ENCODE measurements around the gene PRKCB. TPM values are rescaled to one million over a fixed set of nuclear protein-coding genes. Genes with fewer than 3 reads are reported as not detected.
"Not testable (repeated sequence)": the region's sequence is repeated elsewhere in the genome, so short reads cannot be mapped to it uniquely, and the experiment has no call there.

PRKCB gene
- total RNA-seq, 2 donors from 2014 or later: 72.1 to 77.0 TPM

DNA sequence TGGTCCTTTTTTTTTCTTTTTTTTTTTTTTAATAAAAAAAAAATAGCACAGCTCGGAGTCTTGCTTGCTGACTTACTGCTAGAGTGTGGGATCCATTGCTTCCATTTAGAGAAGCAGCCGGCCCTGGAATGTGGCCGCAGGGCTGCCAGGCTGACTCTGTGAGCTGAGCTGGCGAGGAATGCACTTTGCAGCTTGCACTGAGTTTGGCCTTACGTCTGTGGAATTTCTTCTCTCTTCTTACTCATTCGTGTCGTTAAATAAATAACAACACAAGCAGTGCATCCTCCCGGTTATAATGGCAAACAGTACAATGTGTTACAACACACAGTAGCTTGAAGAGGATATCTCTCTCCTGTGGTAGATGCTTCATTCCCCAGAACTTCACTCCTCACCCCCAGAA lies 69.2 kb downstream of the PRKCB start:
- H3K27ac Mint-ChIP-seq: no peak overlapping the region
- H3K4me3 Mint-ChIP-seq: no peak overlapping the region
- H3K9me3 Mint-ChIP-seq: no peaks in the 10 kb centered on the region
- ATAC-seq (replicated peaks in 1 of 2) (no peak), DNase-seq (no peak)
- no peaks in the 10 kb centered on the region for H3K27me3 Mint-ChIP-seq (ENCODE audit: low read depth)
- no peaks in the 10 kb centered on the region for H3K36me3 Mint-ChIP-seq (ENCODE audit: insufficient read depth in 2 of 2)
- H3K4me1 Mint-ChIP-seq (ENCODE audit: low read depth): peaks cover 67% of the 10 kb centered on the region

DNA sequence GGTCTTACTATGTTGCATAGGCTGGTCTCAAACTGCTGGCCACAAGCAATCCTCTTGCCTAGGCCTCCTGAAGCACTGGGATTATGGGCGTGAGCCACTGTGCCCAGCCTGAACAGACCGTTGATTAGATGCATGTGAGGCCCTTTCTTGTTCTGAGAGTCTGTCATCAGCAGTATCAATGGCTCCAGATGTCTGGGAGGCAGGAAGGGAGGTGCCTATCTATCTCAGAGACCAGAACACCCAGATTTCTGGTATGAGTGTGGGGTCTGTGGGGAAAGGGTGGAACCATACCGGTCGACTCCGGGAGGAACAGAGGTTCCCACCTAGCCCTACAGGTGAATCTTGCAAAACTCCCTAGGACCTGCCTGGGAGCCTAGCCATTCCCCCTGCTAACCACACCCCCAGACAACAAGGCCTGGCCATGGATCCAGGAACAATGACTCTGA lies 71.7 kb downstream of the PRKCB start:
- no peak for DNase-seq
- H3K27ac Mint-ChIP-seq: no peak overlapping the region
- no peaks in the 10 kb centered on the region for H3K27me3 Mint-ChIP-seq (ENCODE audit: low read depth)
- peaks cover 0 to 3% of the 10 kb centered on the region in 2 donors for H3K36me3 Mint-ChIP-seq (ENCODE audit: insufficient read depth in 2 of 2)
- no peak overlapping the region for H3K4me3 Mint-ChIP-seq
- H3K9me3 Mint-ChIP-seq: no peaks in the 10 kb centered on the region
- H3K4me1 Mint-ChIP-seq (ENCODE audit: low read depth): peaks cover 45% of the 10 kb centered on the region
- no peak for ATAC-seq (replicated peaks in 1 of 2)

DNA sequence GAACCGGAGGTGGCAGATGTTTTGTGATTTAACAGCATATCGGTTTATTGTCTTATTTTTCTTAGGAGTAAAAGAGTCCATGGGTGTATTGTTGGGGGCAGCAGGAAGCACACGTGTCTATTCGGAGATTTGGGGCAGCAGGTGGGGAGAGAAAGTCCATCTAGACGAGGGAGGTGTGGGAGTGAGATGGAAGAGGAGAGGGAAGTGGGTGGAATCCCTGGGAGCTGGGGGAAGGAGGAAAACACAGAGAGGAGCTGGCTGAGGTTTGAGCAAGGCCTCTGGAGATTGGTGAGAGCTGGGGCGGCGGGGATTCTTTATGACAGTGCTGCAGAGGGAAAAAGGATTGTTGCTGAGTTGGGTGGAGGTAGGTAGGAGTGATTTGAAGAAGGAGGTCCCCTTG lies 72.1 kb downstream of the PRKCB start:
- Mint-ChIP-seq H3K9me3 (no peaks in the 10 kb centered on the region), H3K27ac (no peak overlapping the region), H3K4me3 (no peak overlapping the region), H3K4me1 (ENCODE audit: low read depth) (peaks cover 41% of the 10 kb centered on the region), H3K27me3 (ENCODE audit: low read depth) (no peaks in the 10 kb centered on the region), H3K36me3 (ENCODE audit: insufficient read depth in 2 of 2) (peaks cover 0 to 3% of the 10 kb centered on the region in 2 donors)
- no peak for ATAC-seq (replicated peaks in 1 of 2)
- no peak for DNase-seq

DNA sequence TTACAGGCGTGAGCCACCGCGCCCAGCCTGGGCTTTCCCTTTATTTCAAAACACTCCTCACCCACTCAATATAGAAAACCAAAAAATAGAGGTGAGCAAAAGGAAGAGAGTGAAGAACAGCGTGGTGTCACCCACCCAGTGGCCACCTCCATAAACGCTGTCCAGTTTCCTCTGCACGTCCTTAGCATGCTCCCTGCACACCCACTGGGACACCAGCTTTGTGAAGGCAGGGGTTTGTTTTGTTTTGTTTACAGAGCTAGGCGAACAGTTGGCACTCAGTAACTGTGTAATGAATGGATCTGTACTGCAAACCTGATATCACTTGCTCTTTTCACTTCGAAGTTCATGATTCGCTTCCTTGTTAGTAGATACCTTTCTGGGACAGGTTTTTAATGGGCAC lies 73.0 kb downstream of the PRKCB start:
- ATAC-seq (replicated peaks in 1 of 2): no peak
- Mint-ChIP-seq H3K4me1 (ENCODE audit: low read depth) (peaks cover 32% of the 10 kb centered on the region), H3K4me3 (no peak overlapping the region), H3K9me3 (no peaks in the 10 kb centered on the region), H3K27ac (peak overlapping the region; percentile 31), H3K27me3 (ENCODE audit: low read depth) (no peaks in the 10 kb centered on the region), H3K36me3 (ENCODE audit: insufficient read depth in 2 of 2) (peaks cover 0 to 3% of the 10 kb centered on the region in 2 donors)
- DNase-seq: no peak

DNA sequence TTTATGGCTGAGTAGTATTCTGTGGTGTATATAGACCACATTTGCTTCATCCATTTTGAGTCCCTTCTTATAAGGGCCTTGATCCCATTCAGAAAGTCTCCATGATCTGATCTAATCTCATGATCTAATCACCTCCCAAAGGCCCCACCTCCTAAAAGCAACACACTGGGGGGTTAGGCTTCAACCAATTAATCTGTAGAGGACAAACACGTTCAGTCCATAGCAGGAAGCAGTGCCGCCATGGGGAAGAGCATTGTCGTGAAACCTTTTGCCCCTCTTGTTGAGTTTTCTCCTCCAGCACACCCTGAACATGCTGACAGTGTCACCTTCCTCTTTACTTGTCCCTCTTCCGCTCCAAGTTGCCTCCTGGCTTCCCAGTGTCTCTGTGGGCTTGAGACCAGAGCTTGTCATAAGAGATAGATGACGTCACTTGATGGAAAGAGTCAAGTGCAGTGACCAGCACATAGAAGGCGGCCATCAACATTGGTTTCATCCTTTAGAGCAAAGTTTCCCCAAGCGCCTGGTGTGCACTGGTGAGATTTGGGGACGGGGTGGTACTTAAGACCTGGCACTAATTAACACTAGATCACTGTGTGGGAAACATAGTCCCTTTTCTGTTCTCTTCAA lies 74.1 kb downstream of the PRKCB start:
- Mint-ChIP-seq H3K4me1 (ENCODE audit: low read depth) (peaks cover 31% of the 10 kb centered on the region), H3K36me3 (ENCODE audit: insufficient read depth in 2 of 2) (peaks cover 0 to 3% of the 10 kb centered on the region in 2 donors), H3K9me3 (no peaks in the 10 kb centered on the region), H3K27me3 (ENCODE audit: low read depth) (no peaks in the 10 kb centered on the region), H3K4me3 (no peak overlapping the region), H3K27ac (no peak overlapping the region)
- DNase-seq (no peak), ATAC-seq (replicated peaks in 1 of 2) (no peak)

DNA sequence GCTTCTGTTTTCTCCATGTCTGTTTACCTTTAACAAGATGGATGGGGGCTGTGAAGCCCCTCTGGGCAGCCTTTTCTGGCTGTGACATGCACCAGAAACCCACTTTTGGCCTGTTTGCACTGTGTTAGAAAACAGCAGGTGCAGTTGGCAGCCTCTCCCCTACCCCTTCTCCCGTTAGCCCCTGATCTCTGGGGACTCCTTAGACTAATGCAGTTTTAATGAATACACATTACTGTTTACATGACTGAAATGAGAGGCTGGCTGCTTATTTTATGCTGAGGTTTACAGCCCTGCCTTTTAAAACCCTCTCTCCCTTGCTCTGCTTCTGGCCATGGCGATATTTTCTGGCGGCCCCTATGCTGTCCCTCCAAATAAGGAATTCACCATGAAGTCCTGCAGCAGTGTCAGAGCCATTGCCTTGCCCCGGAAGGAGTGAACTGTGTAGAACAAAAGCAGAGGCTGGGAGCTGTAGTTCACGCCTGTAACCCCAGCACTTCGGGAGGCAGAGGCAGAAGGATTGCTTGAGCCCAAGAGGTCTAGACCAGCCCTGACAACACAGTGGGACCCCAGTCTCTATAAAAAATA lies 79.3 kb downstream of the PRKCB start:
- Mint-ChIP-seq H3K36me3 (ENCODE audit: insufficient read depth in 2 of 2) (peaks cover 6 to 17% of the 10 kb centered on the region in 2 donors), H3K27me3 (ENCODE audit: low read depth) (no peaks in the 10 kb centered on the region), H3K27ac (no peak overlapping the region), H3K4me1 (ENCODE audit: low read depth) (peaks cover 26% of the 10 kb centered on the region), H3K4me3 (no peak overlapping the region), H3K9me3 (no peaks in the 10 kb centered on the region)
- no peak for DNase-seq
- no peak for ATAC-seq (replicated peaks in 1 of 2)

DNA sequence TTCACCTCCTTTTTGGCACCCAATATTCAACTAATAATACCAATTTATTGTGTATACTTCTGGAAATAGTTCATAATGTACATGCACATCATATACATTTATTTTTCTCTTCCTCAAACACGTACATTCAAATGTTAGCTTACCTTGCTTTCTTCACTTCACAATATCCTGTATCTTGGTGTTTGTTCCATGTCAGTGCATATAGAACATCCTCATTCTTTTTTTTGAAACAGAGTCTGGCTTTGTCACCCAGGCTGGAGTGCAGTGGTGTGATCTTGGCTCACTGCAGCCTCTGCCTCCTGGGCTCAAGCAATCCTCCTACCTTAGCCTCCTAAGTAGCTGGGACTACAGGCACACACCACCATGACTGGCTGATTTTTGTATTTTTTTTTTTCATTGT lies 80.8 kb downstream of the PRKCB start:
- DNase-seq; H3K9me3 Mint-ChIP-seq; H3K4me3 Mint-ChIP-seq; ATAC-seq (replicated peaks in 1 of 2); H3K27me3 Mint-ChIP-seq (ENCODE audit: low read depth): not testable (repeated sequence)
- Mint-ChIP-seq H3K36me3 (ENCODE audit: insufficient read depth in 2 of 2) (peaks cover 13 to 23% of the 10 kb centered on the region in 2 donors), H3K27ac (peak overlapping the region; percentile 77), H3K4me1 (ENCODE audit: low read depth) (peaks cover 41% of the 10 kb centered on the region)

DNA sequence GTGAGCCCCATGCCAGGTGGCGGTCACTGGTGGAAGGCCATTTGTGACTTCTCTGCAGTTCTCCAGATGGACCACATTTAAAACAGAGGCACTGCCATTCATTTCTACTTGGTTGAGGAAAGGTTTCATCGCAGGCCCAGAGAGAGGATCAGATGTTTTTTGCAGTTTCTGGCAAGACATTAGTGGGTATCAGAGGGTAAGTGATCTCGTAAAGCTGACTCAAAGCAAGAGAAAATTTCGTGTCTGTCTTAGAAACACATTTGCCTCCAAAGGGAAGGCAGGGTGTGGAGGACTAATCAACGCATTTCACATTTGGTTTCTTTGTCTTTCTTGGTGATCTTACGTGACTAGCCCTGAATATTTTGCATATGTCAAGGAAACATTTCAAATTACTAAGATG lies 81.8 kb downstream of the PRKCB start:
- Mint-ChIP-seq H3K4me1 (ENCODE audit: low read depth) (peaks cover 52% of the 10 kb centered on the region), H3K4me3 (peak overlapping the region; percentile 9 to 48), H3K27ac (peak overlapping the region; percentile 25), H3K9me3 (peaks cover 0 to 2% of the 10 kb centered on the region in 2 donors), H3K27me3 (ENCODE audit: low read depth) (no peaks in the 10 kb centered on the region), H3K36me3 (ENCODE audit: insufficient read depth in 2 of 2) (peaks cover 13 to 28% of the 10 kb centered on the region in 2 donors)
- DNase-seq (peak; percentile 6 to 12), ATAC-seq (replicated peaks in 1 of 2) (peak; percentile 69 to 75)

DNA sequence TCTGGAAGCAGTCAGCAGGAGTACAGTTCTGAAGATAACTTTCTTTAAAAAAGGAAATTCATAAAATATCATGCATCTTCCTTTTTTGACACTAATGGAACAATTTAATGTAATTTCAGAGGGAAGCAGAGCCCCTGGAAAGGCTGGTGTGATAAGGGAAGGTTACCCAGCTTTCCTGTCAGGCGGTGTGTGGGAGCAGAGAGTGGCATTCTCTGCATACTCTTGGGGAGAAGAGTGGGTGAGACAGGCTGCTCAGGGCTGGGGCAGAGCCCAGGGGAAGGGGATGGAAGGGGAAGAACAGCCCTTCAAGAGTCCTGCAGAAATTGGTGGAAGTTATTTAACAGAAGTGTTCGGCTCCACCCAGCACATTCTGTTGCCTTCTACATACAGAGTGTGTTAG lies 84.7 kb downstream of the PRKCB start:
- H3K36me3 Mint-ChIP-seq (ENCODE audit: insufficient read depth in 2 of 2): peaks cover 17 to 36% of the 10 kb centered on the region in 2 donors
- H3K27ac Mint-ChIP-seq: no peak overlapping the region
- no peaks in the 10 kb centered on the region for H3K27me3 Mint-ChIP-seq (ENCODE audit: low read depth)
- peaks cover 3 to 6% of the 10 kb centered on the region in 2 donors for H3K9me3 Mint-ChIP-seq
- no peak for ATAC-seq (replicated peaks in 1 of 2)
- H3K4me3 Mint-ChIP-seq: peak overlapping the region in 1 of 2 donors; percentile 33
- no peak for DNase-seq
- H3K4me1 Mint-ChIP-seq (ENCODE audit: low read depth): peaks cover 71% of the 10 kb centered on the region

DNA sequence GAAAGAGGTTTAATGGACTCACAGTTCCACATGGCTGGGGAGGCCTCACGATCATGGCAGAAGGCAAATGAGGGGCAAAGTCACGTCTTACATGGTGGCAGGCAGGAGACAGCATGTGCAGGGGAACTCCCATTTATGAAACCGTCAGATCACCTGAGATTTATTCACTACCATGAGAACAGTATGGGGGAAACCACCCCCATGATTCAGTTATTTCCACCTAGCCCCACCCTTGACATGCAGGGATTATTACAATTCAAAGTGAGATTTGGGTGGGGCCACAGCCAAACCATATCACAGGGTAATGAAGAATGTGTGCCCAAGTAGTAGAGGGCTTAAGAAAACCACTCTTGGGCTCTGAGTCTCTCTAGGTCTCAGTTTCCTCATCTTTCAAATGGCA lies 85.1 kb downstream of the PRKCB start:
- Mint-ChIP-seq H3K4me3 (peak overlapping the region; percentile 11 to 33), H3K27ac (no peak overlapping the region), H3K4me1 (ENCODE audit: low read depth) (peaks cover 71% of the 10 kb centered on the region), H3K9me3 (peaks cover 3 to 6% of the 10 kb centered on the region in 2 donors), H3K27me3 (ENCODE audit: low read depth) (no peaks in the 10 kb centered on the region), H3K36me3 (ENCODE audit: insufficient read depth in 2 of 2) (peaks cover 17 to 38% of the 10 kb centered on the region in 2 donors)
- ATAC-seq (replicated peaks in 1 of 2) (peak; percentile 32 to 50), DNase-seq (peak; percentile 19 to 32)

DNA sequence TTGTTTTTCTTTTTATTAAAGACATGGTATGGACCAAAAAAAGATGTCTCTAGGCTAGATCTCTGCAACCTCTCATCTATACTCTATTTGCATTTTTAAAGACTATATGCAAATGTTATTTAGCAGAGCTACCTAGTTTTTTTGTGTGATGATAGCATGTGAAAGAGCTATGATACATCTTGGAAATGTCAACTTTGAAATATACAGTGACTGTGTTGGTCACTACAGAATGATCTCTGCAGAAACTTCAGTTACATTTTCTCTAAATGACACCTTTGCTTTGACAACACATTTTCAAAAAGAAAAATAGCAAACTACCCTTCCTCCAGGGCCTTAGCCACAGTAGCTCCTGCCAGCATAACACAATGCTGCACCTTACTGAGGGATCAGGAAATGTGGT lies 86.6 kb downstream of the PRKCB start:
- Mint-ChIP-seq H3K27me3 (ENCODE audit: low read depth) (no peaks in the 10 kb centered on the region), H3K36me3 (ENCODE audit: insufficient read depth in 2 of 2) (peaks cover 17 to 34% of the 10 kb centered on the region in 2 donors), H3K9me3 (peaks cover 3 to 6% of the 10 kb centered on the region in 2 donors), H3K4me1 (ENCODE audit: low read depth) (peaks cover 60% of the 10 kb centered on the region), H3K4me3 (peak overlapping the region; percentile 29 to 69), H3K27ac (peak overlapping the region; percentile 86)
- DNase-seq: peak in 1 of 2 donors; percentile 2
- peak; percentile 72 to 73 for ATAC-seq (replicated peaks in 1 of 2)

DNA sequence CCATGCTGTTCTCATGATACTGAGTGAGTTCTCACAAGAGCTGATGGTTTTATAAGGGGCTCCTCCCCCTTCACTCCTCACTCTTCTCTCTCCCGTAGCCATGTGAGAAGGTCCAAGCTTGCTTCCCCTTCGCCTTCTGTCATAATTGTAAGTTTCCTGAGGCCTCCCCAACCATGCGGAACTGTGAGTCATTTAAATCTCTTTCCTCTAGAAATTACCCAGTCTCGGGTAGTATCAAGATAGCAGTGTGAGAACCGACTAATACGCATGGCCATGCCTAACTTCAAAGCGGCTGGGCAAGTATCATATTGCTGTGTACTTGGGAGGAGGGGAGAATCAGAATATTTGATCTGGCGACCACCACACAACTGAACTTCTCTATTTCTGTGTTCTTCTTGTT lies 88.3 kb downstream of the PRKCB start:
- DNase-seq (peak in 1 of 2 donors; percentile 6), ATAC-seq (replicated peaks in 1 of 2) (peak; percentile 51 to 55)
- Mint-ChIP-seq H3K36me3 (ENCODE audit: insufficient read depth in 2 of 2) (peaks cover 13 to 28% of the 10 kb centered on the region in 2 donors), H3K27ac (no peak overlapping the region), H3K4me1 (ENCODE audit: low read depth) (peaks cover 52% of the 10 kb centered on the region), H3K9me3 (peaks cover 3 to 6% of the 10 kb centered on the region in 2 donors), H3K27me3 (ENCODE audit: low read depth) (no peaks in the 10 kb centered on the region), H3K4me3 (peak overlapping the region in 1 of 2 donors; percentile 3)

DNA sequence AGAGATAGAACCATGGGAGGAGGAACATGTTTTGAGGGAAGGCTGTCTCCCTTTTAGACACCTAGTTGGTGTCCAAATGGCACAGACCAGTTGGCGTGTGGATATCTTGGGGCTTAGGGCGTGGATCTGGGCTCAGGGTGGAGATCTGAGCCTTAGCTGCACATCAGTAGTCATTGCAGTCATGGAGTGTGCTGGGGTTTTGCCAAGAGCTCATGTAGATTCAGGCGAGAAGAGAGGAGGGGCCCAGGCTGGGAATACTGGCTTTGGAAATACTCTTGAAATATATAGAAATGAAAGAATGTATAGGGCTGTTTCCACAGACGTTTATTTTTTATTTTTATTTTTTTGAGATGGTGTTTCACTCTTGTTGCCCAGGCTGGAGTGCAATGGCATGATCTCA lies 92.0 kb downstream of the PRKCB start:
- Mint-ChIP-seq H3K27me3 (ENCODE audit: low read depth) (no peaks in the 10 kb centered on the region), H3K4me3 (no peak overlapping the region)

More for the DNA sequence above, 92.0 kb downstream of the PRKCB start:
- Mint-ChIP-seq H3K9me3 (peaks cover 3 to 4% of the 10 kb centered on the region in 2 donors), H3K27ac (no peak overlapping the region), H3K4me1 (ENCODE audit: low read depth) (peaks cover 17% of the 10 kb centered on the region), H3K36me3 (ENCODE audit: insufficient read depth in 2 of 2) (peaks cover 4 to 10% of the 10 kb centered on the region in 2 donors)
- ATAC-seq (replicated peaks in 1 of 2): no peak
- no peak for DNase-seq

Measured in activated T-cell treated with anti-CD3 and anti-CD28 coated beads, Interleukin-2, amount 50 U/mL, for 72 hours (primary cell).